Measurements from ENCODE around the gene NPAS3.
"Not testable (repeated sequence)": the region's sequence is repeated elsewhere in the genome, so short reads cannot be mapped to it uniquely, and the experiment has no call there.

Gene NPAS3

DNA sequence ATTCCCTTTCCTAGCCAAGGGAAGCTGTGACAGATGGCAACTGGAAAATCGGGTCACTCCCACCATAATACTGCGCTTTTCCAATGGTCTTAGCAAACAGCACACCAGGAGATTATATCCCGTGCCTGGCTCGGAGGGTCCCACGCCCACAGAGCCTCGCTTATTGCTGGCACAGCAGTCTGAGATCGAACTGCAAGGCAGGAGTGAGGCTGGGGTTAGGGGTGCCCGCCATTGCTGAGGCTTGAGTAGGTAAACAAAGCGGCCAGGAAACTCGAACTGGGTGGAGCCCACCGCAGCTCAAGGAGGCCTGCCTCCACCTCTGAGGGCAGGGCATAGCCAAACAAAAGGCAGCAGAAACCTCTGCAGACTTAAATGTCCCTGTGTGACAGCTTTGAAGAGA is 149.6 kb downstream of the NPAS3 start:
- not testable (repeated sequence) for DNase-seq

GRCh38 chr14:33098016-33098415 is 159.3 kb downstream of the NPAS3 start:
- DNase-seq: no peak

- DNase-seq: no peak
Observed at GRCh38 chr14:33103489-33103888, 164.8 kb downstream of the NPAS3 start.

DNA sequence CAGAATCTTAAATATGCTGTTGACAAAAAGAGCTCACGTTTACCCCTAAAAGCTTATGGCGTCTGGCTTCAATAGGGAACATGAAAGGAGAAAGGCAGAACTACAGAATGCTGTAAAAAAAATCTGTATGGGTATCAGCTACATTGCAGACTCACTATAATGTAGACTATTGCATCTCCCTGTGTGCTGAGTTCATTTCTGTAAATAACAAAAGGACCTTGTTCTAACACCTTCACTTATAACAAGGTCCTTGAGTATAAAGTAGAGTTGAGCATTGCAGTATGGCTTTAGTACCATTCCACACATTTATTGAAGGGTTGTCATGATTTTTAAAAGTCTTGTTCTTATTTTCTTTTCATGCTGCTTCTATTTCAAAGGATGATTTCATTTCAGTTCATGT is 165.3 kb downstream of the NPAS3 start:
- DNase-seq: no peak

GRCh38 chr14:33110737-33111443 is 172.2 kb downstream of the NPAS3 start:
- DNase-seq: no peak

DNA sequence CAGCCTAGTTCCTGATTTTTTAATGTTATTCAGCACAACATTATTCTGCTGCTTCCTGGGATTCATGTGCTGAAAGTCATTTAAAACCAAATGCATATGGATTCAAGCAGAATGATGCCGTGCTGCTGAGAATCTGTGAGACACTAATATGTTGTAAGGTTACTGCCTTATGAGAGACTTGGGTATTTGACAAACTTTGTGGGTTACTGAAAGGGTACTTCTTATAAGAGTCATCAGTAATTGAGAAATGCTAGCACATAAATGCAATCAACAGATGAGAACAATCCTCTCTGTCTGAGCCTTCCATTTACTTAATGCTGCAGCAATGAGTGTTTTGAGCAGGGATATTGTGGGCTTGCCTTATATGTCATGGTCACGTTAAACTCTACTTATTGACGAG is 175.7 kb downstream of the NPAS3 start:
- DNase-seq: no peak

DNA sequence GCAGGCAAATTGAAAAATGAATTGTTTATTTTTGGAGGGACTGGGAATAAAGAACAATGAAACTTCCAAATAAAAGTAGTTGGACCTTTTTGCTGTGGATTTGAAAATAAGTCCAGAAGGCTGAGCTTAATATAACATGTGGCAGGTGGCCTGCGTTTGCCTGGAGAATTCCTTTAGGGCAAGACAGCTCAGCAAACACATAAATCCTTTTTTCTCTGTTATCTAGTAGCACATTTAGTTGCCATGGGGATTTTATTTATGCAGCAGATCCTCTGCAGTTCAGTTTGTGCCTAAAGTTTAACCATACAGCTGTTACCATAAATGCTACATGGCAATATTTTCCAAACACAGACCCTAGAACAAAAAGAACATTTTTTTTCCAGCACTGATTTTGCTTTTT is 180.0 kb downstream of the NPAS3 start:
- no peak for DNase-seq

DNA sequence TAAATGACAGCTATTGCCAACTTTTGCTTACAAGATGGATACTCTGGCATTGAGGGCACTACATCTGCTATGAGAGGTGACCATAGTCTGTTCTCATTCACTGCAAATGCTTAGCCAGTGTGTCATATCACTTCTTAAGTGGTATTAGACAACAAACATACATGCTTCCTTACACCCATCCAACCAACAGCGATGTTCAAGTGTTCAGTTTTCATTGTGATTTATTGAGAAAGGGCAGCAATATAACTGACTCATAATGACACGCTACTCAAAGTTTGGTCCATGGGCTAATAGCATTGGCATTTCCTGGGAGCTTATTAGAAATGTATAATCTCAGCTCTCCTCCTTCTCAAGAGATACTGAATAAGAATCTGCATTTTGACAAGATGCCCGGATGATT is 181.7 kb downstream of the NPAS3 start:
- DNase-seq: no peak

- DNase-seq: no peak
Observed at GRCh38 chr14:33120966-33121365, 182.3 kb downstream of the NPAS3 start.

DNA sequence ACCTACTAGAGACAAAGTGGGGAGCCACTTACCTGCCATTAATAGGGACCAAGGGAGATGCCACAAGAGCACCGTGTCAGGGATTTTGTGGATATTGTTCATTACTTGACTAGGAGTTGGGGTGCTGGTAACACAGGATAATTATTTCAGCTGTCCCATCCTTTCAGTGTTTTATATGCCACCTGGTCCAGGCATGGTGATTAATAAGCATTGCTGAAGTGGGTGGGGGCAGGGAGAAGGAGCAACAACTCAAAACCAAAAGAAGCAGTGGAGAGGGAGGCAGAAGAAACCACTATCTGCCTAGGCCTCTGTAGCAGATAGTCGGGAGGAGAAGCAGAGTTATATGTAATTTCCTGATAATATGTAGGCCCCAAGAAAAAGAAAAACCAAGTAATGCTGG is 184.6 kb downstream of the NPAS3 start:
- DNase-seq: no peak

- DNase-seq: no peak
Observed at GRCh38 chr14:33126433-33126832, 187.8 kb downstream of the NPAS3 start.

GRCh38 chr14:33127531-33127930 is 188.9 kb downstream of the NPAS3 start:
- no peak for DNase-seq

- DNase-seq: no peak
Observed at GRCh38 chr14:33131801-33132200, 193.1 kb downstream of the NPAS3 start.

DNA sequence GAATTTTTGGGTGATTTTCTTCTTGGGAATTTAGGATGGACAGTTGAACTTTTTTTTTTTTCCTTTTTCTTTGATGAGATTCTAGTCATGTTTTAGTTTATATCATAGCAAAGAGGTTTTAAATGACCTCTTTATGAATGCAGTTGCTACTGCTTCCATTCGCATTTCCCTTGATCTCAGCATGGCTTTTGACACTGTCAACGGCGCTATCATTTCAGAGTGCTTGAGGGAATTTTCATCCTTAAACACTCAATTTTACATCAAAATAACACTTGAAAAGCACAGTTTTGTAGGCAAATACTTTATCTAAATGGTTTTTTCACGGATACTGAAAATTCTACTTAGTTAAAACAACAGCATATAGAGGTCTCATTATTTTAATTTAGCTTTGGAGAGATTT is 195.5 kb downstream of the NPAS3 start:
- DNase-seq: no peak

- DNase-seq: no peak
Observed at GRCh38 chr14:33134975-33135374, 196.3 kb downstream of the NPAS3 start.

GRCh38 chr14:33150666-33151428 is 212.2 kb downstream of the NPAS3 start:
- no peak for DNase-seq

- DNase-seq: no peak
Observed at GRCh38 chr14:33163109-33163508, 224.4 kb downstream of the NPAS3 start.

DNA sequence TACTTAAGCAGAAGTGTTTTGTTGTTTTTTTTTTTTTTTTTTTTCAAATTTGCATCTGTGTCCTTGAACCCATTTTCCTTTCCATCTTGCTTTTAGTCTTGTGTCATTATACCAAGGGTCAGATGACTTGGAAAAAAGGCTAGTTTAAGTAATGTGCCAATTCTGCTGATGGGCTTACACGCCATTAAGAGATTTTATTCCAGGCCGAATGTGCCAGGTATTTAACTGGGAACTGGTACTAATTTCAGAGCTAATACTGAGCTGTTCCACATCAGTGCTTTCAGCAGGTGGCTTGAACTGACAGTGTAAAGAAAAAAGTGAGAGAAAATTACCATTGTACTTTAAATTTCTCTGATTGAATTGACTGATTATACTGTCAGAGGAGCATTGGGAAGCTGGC is 224.9 kb downstream of the NPAS3 start:
- DNase-seq: no peak

DNA sequence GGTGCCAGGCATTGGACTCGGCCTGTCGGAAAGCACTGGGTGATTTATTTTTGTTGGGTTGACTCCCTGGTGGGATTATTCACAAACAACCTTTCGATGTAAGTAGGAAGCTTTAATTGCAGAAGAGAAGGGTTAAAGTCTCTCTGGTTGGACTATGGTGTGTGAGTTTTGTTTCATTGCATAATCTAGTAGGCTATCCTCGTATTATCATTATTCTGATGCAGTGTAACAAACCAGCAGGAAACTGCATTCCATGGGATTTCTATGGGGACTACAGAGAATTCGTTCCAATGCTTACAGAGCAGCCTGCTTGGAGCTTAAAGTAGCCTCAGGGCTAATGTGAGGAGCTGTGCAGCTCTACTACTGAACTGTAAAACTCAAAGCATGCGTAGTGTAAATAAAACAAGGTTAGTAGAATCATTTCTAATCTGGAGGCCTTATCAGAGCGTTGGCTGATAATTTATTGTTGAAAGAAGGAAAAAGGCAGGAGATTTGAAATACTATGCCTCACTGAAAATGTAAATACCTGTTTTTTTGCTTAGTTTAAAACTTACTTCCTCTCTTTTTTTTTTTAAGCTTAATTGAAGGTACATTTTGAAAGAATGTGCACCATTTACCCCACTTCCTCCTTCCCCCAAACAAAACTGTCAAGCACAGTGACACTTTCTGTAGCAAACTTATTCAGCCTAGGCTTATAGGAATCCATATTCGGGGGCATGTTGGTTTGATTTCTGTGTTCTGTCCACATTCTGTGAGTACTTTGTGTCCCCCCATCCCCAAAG is 226.7 kb downstream of the NPAS3 start:
- no peak for DNase-seq

- DNase-seq: no peak
Observed at GRCh38 chr14:33165926-33166289, 227.2 kb downstream of the NPAS3 start.

GRCh38 chr14:33175951-33176350 is 237.3 kb downstream of the NPAS3 start:
- DNase-seq: no peak

- no peak for DNase-seq
Observed at GRCh38 chr14:33184587-33184986, 245.9 kb downstream of the NPAS3 start.

DNA sequence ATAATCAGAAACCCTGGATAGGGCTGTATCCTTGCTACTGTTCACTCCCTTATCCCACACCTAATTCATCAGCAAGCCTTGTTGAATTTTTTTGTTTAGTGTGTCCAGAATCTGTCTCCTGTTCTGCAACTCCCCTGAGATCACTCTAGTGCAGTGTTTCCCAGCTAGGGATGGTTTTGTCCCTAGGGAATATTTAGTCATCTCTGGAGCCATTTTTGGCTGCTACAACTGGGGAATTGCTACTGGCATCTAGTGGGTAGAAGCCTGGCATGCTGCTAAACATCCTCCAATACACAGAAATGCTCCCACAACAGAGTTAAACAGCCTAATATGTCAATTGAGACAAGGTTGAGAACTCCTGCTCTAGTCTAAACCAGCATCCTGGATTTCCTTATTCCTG is 248.0 kb downstream of the NPAS3 start:
- no peak for DNase-seq

DNA sequence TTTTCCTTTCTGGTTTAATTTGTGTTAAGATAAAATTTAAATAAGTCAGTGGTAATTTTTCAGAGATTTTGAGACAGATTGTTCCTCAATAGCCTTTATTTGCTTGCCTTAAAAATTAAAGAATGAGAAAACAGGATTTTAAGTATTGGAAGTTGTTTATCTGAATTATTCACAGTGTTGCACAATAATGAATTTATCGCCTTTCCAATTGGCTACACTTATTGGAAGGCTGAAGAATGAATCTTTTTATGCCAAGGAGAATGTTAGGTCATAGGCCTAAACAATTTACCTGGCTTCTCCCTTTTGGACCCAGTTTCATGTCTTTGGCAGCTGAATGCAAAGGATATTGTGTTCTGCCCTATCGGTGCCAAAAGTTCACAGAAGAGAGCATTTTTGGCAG is 250.2 kb downstream of the NPAS3 start:
- DNase-seq: no peak
